ENCODE data around the gene ADGRV1. TPM values are rescaled to one million over a fixed set of nuclear protein-coding genes. Genes with fewer than 3 reads are reported as not detected.
"Not testable (repeated sequence)": the region's sequence is repeated elsewhere in the genome, so short reads cannot be mapped to it uniquely, and the experiment has no call there.

The ADGRV1 gene
- total RNA-seq, 1 donor from 2014 or later: 10.0 TPM

- Histone ChIP-seq H3K9me3 (ENCODE audit: insufficient read depth, low read depth, low read length) (no peaks in the 10 kb centered on the region), H4K20me1 (ENCODE audit: insufficient read depth, low read length) (no peaks in the 10 kb centered on the region), H3K4me2 (ENCODE audit: low read length) (no peak overlapping the region), H3K36me3 (ENCODE audit: insufficient read depth, low read length) (no peaks in the 10 kb centered on the region), H3K9ac (ENCODE audit: low read length) (no peak overlapping the region), H2AFZ (ENCODE audit: low read depth, low read length) (no peak overlapping the region), H3K27ac (ENCODE audit: low read depth, low read length) (no peak overlapping the region), H3K4me1 (ENCODE audit: insufficient read depth, low read length) (no peaks in the 10 kb centered on the region), H3K27me3 (ENCODE audit: insufficient read depth, low read length) (no peaks in the 10 kb centered on the region), H3K79me2 (ENCODE audit: insufficient read depth, low read length) (no peaks in the 10 kb centered on the region), H3K4me3 (ENCODE audit: insufficient read depth, low read depth, low read length) (no peak overlapping the region)
- Mint-ChIP-seq H3K27ac (ENCODE audit: unreplicated experiment) (no peak overlapping the region), H3K27me3 (ENCODE audit: low read depth, unreplicated experiment) (no peaks in the 10 kb centered on the region), H3K4me3 (ENCODE audit: unreplicated experiment) (no peak overlapping the region), H3K4me1 (ENCODE audit: low read depth, unreplicated experiment) (no peaks in the 10 kb centered on the region), H3K9me3 (ENCODE audit: unreplicated experiment) (no peaks in the 10 kb centered on the region), H3K36me3 (ENCODE audit: low read depth, unreplicated experiment) (no peaks in the 10 kb centered on the region)
- TF ChIP-seq EZH2 (IDR thresholded peaks at IDR 0.05; ENCODE audit: insufficient read depth, low read length): no peak
- TF ChIP-seq, protein P1, sequence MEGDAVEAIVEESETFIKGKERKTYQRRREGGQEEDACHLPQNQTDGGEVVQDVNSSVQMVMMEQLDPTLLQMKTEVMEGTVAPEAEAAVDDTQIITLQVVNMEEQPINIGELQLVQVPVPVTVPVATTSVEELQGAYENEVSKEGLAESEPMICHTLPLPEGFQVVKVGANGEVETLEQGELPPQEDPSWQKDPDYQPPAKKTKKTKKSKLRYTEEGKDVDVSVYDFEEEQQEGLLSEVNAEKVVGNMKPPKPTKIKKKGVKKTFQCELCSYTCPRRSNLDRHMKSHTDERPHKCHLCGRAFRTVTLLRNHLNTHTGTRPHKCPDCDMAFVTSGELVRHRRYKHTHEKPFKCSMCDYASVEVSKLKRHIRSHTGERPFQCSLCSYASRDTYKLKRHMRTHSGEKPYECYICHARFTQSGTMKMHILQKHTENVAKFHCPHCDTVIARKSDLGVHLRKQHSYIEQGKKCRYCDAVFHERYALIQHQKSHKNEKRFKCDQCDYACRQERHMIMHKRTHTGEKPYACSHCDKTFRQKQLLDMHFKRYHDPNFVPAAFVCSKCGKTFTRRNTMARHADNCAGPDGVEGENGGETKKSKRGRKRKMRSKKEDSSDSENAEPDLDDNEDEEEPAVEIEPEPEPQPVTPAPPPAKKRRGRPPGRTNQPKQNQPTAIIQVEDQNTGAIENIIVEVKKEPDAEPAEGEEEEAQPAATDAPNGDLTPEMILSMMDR (IDR thresholded peaks at IDR 0.05; ENCODE audit: insufficient read depth, low read depth, low read length): no peak
- FAIRE-seq (no peak), DNase-seq (ENCODE audit: low read depth) (no peak)
Observed at GRCh38 chr5:90759119-90759518, 200.5 kb downstream of the ADGRV1 start.

DNA sequence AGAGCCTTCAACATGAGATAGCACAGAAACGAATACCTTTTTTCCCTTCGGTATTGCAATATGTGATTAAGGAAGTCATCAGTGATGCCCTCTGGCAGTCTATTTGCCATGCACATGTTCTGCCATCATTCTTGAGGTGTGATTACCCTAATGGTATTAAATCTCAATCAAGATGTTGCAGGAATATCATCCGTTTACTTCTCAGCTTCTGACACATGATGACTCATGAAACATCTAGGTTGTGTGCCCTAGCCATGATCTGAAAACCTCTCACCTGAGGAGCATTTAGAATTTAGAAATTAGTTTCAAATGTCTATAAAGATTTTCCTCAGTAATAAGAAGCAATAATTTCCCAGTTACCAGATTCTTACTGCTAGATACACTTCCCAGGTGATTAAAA is 209.1 kb downstream of the ADGRV1 start:
- TF ChIP-seq EZH2 (IDR thresholded peaks at IDR 0.05; ENCODE audit: insufficient read depth, low read length): no peak
- TF ChIP-seq, protein P1 (IDR thresholded peaks at IDR 0.05; ENCODE audit: insufficient read depth, low read depth, low read length): no peak
- Histone ChIP-seq H3K79me2 (ENCODE audit: insufficient read depth, low read length) (no peaks in the 10 kb centered on the region), H2AFZ (ENCODE audit: low read depth, low read length) (no peak overlapping the region), H3K27ac (ENCODE audit: low read depth, low read length) (no peak overlapping the region), H3K9ac (ENCODE audit: low read length) (no peak overlapping the region), H3K4me2 (ENCODE audit: low read length) (no peak overlapping the region), H3K27me3 (ENCODE audit: insufficient read depth, low read length) (no peaks in the 10 kb centered on the region), H4K20me1 (ENCODE audit: insufficient read depth, low read length) (no peaks in the 10 kb centered on the region), H3K9me3 (ENCODE audit: insufficient read depth, low read depth, low read length) (no peaks in the 10 kb centered on the region), H3K36me3 (ENCODE audit: insufficient read depth, low read length) (no peaks in the 10 kb centered on the region), H3K4me1 (ENCODE audit: insufficient read depth, low read length) (no peaks in the 10 kb centered on the region), H3K4me3 (ENCODE audit: insufficient read depth, low read depth, low read length) (no peak overlapping the region)
- no peak for DNase-seq (ENCODE audit: low read depth)
- no peaks in the 10 kb centered on the region for H3K36me3 Mint-ChIP-seq (ENCODE audit: low read depth, unreplicated experiment)
- FAIRE-seq: no peak
- H3K4me1 Mint-ChIP-seq (ENCODE audit: low read depth, unreplicated experiment): no peaks in the 10 kb centered on the region
- H3K4me3 Mint-ChIP-seq (ENCODE audit: unreplicated experiment): no peak overlapping the region
- no peak overlapping the region for H3K27ac Mint-ChIP-seq (ENCODE audit: unreplicated experiment)
- no peaks in the 10 kb centered on the region for H3K27me3 Mint-ChIP-seq (ENCODE audit: low read depth, unreplicated experiment)
- peaks cover 2% of the 10 kb centered on the region for H3K9me3 Mint-ChIP-seq (ENCODE audit: unreplicated experiment)

DNA sequence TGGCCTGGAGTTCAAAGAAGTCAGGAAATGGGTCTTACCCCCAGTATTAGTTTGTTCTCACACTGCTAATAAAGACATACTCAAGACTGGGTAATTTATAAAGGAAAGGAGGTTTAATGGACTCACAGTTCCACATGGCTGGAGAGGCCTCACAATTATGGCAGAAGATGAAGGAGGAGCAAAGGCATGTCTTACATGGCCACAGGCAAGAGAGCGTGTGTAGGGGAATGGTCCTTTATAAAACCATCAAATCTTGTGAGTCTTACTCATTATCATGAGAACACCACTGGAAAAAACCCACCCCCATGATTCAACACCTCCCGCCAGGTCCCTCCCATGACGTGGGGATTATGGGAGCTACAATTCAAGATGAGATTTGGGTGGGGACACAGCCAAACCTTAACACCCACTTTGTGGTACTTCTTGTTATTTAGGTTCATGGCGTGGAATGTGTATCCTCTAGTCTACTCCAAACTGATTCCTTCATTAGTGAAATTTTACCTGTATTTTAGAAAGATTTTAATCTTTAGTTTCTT is 211.5 kb downstream of the ADGRV1 start:
- DNase-seq (ENCODE audit: low read depth); H3K27me3 ChIP-seq (ENCODE audit: insufficient read depth, low read length); H3K4me2 ChIP-seq (ENCODE audit: low read length); H3K4me3 ChIP-seq (ENCODE audit: insufficient read depth, low read depth, low read length); H3K27ac Mint-ChIP-seq (ENCODE audit: unreplicated experiment); FAIRE-seq; H3K4me3 Mint-ChIP-seq (ENCODE audit: unreplicated experiment); H3K9ac ChIP-seq (ENCODE audit: low read length); H3K9me3 Mint-ChIP-seq (ENCODE audit: unreplicated experiment); H3K27me3 Mint-ChIP-seq (ENCODE audit: low read depth, unreplicated experiment); H3K79me2 ChIP-seq (ENCODE audit: insufficient read depth, low read length); H3K4me1 Mint-ChIP-seq (ENCODE audit: low read depth, unreplicated experiment); H3K36me3 ChIP-seq (ENCODE audit: insufficient read depth, low read length); H3K9me3 ChIP-seq (ENCODE audit: insufficient read depth, low read depth, low read length); H4K20me1 ChIP-seq (ENCODE audit: insufficient read depth, low read length); H3K27ac ChIP-seq (ENCODE audit: low read depth, low read length); H2AFZ ChIP-seq (ENCODE audit: low read depth, low read length); H3K36me3 Mint-ChIP-seq (ENCODE audit: low read depth, unreplicated experiment); H3K4me1 ChIP-seq (ENCODE audit: insufficient read depth, low read length): not testable (repeated sequence)
